SH-SY5Y (cell line): ENCODE results near the gene GPRIN3.

Experiments
- GATA2 ChIP-seq: IDR thresholded peaks from 2 replicates; pipeline ENCODE4 v1.6.1; 2011; ENCODE audit warnings: mild to moderate bottlenecking, low read depth, low read length
- GATA3 ChIP-seq: IDR thresholded peaks from 2 replicates; pipeline ENCODE4 v1.6.1; 2011; ENCODE audit warnings: low read depth, mild to moderate bottlenecking, low read length, moderate library complexity

GRCh38 chr4:89242864-89243732 lies 64.5 kb downstream of the GPRIN3 start:
- no peak for TF ChIP-seq GATA2
- no peak for TF ChIP-seq GATA3
